GM23248 (cell line): ENCODE data around the gene ZNF148. TPM values are rescaled to one million over a fixed set of nuclear protein-coding genes. Genes with fewer than 3 reads are reported as not detected.

ENCODE experiments used
- DNase-seq: peaks from one replicate; pipeline ENCODE4 v3.0.0-alpha.2; 2015
- H2AFZ ChIP-seq: fragments of 200-600 bp; sonication (generic); 2 replicates; pipeline ENCODE4 v1.6.1; 2016; ENCODE audit warnings: antibody characterized with exemption
- H3F3A ChIP-seq: fragments of 200-600 bp; sonication (generic); 2 replicates; pipeline ENCODE4 v1.6.1; 2016; ENCODE audit warnings: mild to moderate bottlenecking, antibody characterized with exemption, mixed run types; ENCODE audit not compliant: insufficient read depth
- H3K27ac ChIP-seq: fragments of 200-600 bp; sonication (generic); 2 replicates; pipeline ENCODE4 v1.5.1; 2016; ENCODE audit warnings: mild to moderate bottlenecking
- H3K27me3 ChIP-seq: fragments of 200-600 bp; sonication (generic); replicated peaks from 2 replicates; pipeline ENCODE4 v1.6.1; 2016; ENCODE audit warnings: mild to moderate bottlenecking; ENCODE audit not compliant: insufficient read depth
- H3K36me3 ChIP-seq: fragments of 200-600 bp; sonication (generic); 2 replicates; pipeline ENCODE4 v1.6.1; 2016; ENCODE audit warnings: low read depth, mild to moderate bottlenecking
- H3K4me1 ChIP-seq: fragments of 200-600 bp; sonication (generic); 2 replicates; pipeline ENCODE4 v1.6.1; 2016; ENCODE audit warnings: mild to moderate bottlenecking; ENCODE audit not compliant: insufficient read depth
- H3K4me2 ChIP-seq: fragments of 200-600 bp; sonication (generic); one replicate; pipeline ENCODE4 v1.6.1; 2016; ENCODE audit warnings: mild to moderate bottlenecking; ENCODE audit not compliant: unreplicated experiment
- H3K4me3 ChIP-seq: fragments of 200-600 bp; sonication (generic); 2 replicates; pipeline ENCODE4 v1.5.1; 2016; ENCODE audit warnings: mild to moderate bottlenecking
- H3K79me2 ChIP-seq: fragments of 200-600 bp; sonication (generic); 2 replicates; pipeline ENCODE4 v1.6.1; 2016; ENCODE audit warnings: mild to moderate bottlenecking; ENCODE audit not compliant: insufficient read depth
- H3K9ac ChIP-seq: fragments of 200-600 bp; sonication (generic); 2 replicates; pipeline ENCODE4 v1.6.1; 2016; ENCODE audit warnings: mild to moderate bottlenecking
- H3K9me2 ChIP-seq: fragments of 200-600 bp; sonication (generic); 2 replicates; pipeline ENCODE4 v1.6.1; 2016; ENCODE audit warnings: mixed run types, mild to moderate bottlenecking, moderate library complexity; ENCODE audit not compliant: insufficient read depth
- H3K9me3 ChIP-seq: fragments of 200-600 bp; sonication (generic); one replicate; pipeline ENCODE4 v1.6.1; 2017; ENCODE audit warnings: low read depth
- H4K20me1 ChIP-seq: fragments of 200-600 bp; sonication (generic); 2 replicates; pipeline ENCODE4 v1.6.0; 2016; ENCODE audit not compliant: insufficient read depth
- EZH2 ChIP-seq: fragments of 200-600 bp; sonication (generic); IDR thresholded peaks from 2 replicates; pipeline ENCODE4 v1.6.1; 2018; ENCODE audit warnings: antibody characterized with exemption, mild to moderate bottlenecking; ENCODE audit not compliant: insufficient read depth, poor library complexity, severe bottlenecking
- EZH2phosphoT487 ChIP-seq: fragments of 200-600 bp; sonication (generic); IDR thresholded peaks from 2 replicates; pipeline ENCODE4 v1.6.1; 2018; ENCODE audit warnings: antibody characterized with exemption, moderate library complexity, mild to moderate bottlenecking, low read depth; ENCODE audit not compliant: insufficient read depth
- WGBS, 2 experiments: methylation state at CpG; one replicate each; pipeline ENCODE4 v1.1.6; 2015 to 2017; ENCODE audit warnings: low lambda C conversion rate in 2 of 2, low coverage in 1 of 2; ENCODE audit errors: missing lambda C conversion rate in 2 of 2; 5-methylcytosine and 5-hydroxymethylcytosine counted together
- in situ Hi-C: fragments of 300-500 bp; cut with MboI; formaldehyde crosslinking; loops from 2 replicates; pipeline ENCODE4 v1.15.0; 2020
- polyA plus RNA-seq: library from polyadenylated mRNA; unstranded; fragments of >200 nt; fragmentation: Nextera tagmentation; extraction: Ambion mirVana; gene quantifications from 2 replicates; pipeline ENCODE4 v1.2.1, GENCODE V29; 2016
- total RNA-seq: library from RNA; depleted of rRNA; stranded (reverse); fragments of >200 nt; shearing (Covaris generic); gene quantifications from 2 replicates; pipeline ENCODE4 v1.2.3, GENCODE V29; 2014

Gene ZNF148
- total and polyA plus RNA-seq, 2 experiments from 2014 or later = 33.1 to 50.3 TPM

DNA sequence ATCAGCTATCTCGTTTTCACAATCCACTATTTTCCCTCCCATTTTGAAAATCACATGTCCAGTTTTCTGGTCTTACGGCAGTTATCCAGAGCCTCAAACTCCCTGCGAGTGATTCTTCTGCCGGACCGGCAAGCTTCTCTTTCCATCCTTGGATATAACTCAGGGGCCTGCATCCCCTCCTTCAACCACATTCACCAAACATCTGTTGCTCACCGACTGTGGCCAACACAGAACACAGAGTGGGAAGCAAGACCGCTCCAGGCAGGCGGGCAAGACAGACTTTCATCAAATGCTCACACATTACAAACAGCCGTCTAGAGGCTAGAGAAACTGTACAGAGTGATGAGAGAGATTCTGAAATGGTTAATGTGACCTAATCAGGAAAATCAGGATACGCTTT, 154.9 kb downstream of the ZNF148 start:
- Histone ChIP-seq H3K4me1 (peaks cover 5% of the 10 kb centered on the region), H4K20me1 (no peaks in the 10 kb centered on the region), H3K27me3 (no peaks in the 10 kb centered on the region), H3K9me2 (no peaks in the 10 kb centered on the region), H2AFZ (no peak overlapping the region), H3F3A (peaks cover 11% of the 10 kb centered on the region; the same call in 1 of the 2 replicates), H3K79me2 (no peaks in the 10 kb centered on the region), H3K4me2 (no peak overlapping the region), H3K27ac (no peak overlapping the region), H3K9me3 (no peaks in the 10 kb centered on the region), H3K9ac (no peak overlapping the region), H3K4me3 (no peak overlapping the region), H3K36me3 (no peaks in the 10 kb centered on the region)
- TF ChIP-seq EZH2 (no peak), EZH2phosphoT487 (no peak)
- 29 to 33% methylated on average over 10 of the region's 10 CpGs for WGBS, 2 experiments
- in situ Hi-C loops = no loop called here
- no peak for DNase-seq

- H3K27me3 ChIP-seq = no peaks in the 10 kb centered on the region
- in situ Hi-C loops = no loop called here
- H3K9ac ChIP-seq = no peak overlapping the region
- no peaks in the 10 kb centered on the region for H3K9me3 ChIP-seq
- no peak overlapping the region for H3K4me3 ChIP-seq
- H2AFZ ChIP-seq = no peak overlapping the region
- WGBS, 2 experiments = 93% methylated on average over 8 of the region's 8 CpGs
- H3K79me2 ChIP-seq = no peaks in the 10 kb centered on the region
- no peaks in the 10 kb centered on the region for H3K36me3 ChIP-seq
- no peak for TF ChIP-seq EZH2
- TF ChIP-seq EZH2phosphoT487 = no peak
- DNase-seq = no peak
- H3K4me2 ChIP-seq = no peak overlapping the region
- peaks cover 12% of the 10 kb centered on the region for H3K4me1 ChIP-seq
- no peaks in the 10 kb centered on the region for H4K20me1 ChIP-seq
- no peaks in the 10 kb centered on the region for H3K9me2 ChIP-seq
- no peak overlapping the region for H3K27ac ChIP-seq
- peaks cover 12% of the 10 kb centered on the region for H3F3A ChIP-seq
These were observed 155.8 kb downstream of the ZNF148 start for GRCh38 chr3:125219261-125219701.

DNA sequence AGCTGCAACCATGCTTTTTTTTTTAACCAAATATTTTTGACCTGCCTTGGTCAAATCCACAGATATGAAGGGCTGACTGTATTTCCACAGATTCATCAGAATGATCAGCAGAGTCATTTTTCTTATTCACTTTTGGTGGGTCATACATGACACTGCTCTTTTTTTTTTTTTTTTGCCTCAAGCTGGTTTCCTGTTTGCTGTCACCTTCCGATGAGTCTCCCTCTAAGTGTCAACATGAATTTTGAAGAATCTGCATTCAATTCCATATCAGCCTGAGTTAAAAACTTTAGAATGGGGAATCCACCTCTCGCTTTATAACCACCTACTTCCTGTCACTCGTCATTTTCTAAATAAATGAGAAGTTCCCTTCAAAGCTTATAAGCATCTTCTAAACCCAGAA, 160.4 kb downstream of the ZNF148 start:
- Histone ChIP-seq H4K20me1 (no peaks in the 10 kb centered on the region), H3K36me3 (no peaks in the 10 kb centered on the region), H3K9ac (no peak overlapping the region), H3K79me2 (no peaks in the 10 kb centered on the region), H3K9me2 (no peaks in the 10 kb centered on the region), H3K27ac (peak overlapping the region; percentile 66), H3K4me1 (peaks cover 20% of the 10 kb centered on the region), H3K4me2 (peak overlapping the region; percentile 6), H3K9me3 (no peaks in the 10 kb centered on the region), H2AFZ (no peak overlapping the region), H3K4me3 (no peak overlapping the region), H3K27me3 (no peaks in the 10 kb centered on the region), H3F3A (peaks cover 18% of the 10 kb centered on the region)
- no peak for TF ChIP-seq EZH2
- no peak for TF ChIP-seq EZH2phosphoT487
- 2 to 8% methylated on average over 3 of the region's 3 CpGs for WGBS, 2 experiments
- DNase-seq = peak; percentile 67
- in situ Hi-C loops = no loop called here

- Histone ChIP-seq H2AFZ (no peak overlapping the region), H3F3A (peaks cover 18% of the 10 kb centered on the region), H3K4me3 (no peak overlapping the region), H3K79me2 (no peaks in the 10 kb centered on the region), H3K4me1 (peaks cover 20% of the 10 kb centered on the region), H3K9me3 (no peaks in the 10 kb centered on the region), H3K9me2 (no peaks in the 10 kb centered on the region), H3K36me3 (no peaks in the 10 kb centered on the region), H3K4me2 (peak overlapping the region; percentile 8), H3K27me3 (no peaks in the 10 kb centered on the region), H4K20me1 (no peaks in the 10 kb centered on the region), H3K9ac (no peak overlapping the region), H3K27ac (peak overlapping the region; percentile 66)
- DNase-seq = peak; percentile 88
- no peak for TF ChIP-seq EZH2phosphoT487
- in situ Hi-C loops = no loop called here
- whole genome bisulfite sequencing, 2 experiments = 7 to 17% methylated on average over 7 of the region's 7 CpGs
These were observed 161.1 kb downstream of the ZNF148 start for GRCh38 chr3:125213946-125214542.

- H3K4me2 ChIP-seq = peak overlapping the region; percentile 69
- in situ Hi-C loops = no loop called here
- H3K36me3 ChIP-seq = no peaks in the 10 kb centered on the region
- no peak overlapping the region for H3K27ac ChIP-seq
- H3K9ac ChIP-seq = no peak overlapping the region
- 0 out of 2 replicates have a peak overlapping the region, but pooled peaks have one; percentile 82 for H2AFZ ChIP-seq
- peaks cover 20% of the 10 kb centered on the region for H3K4me1 ChIP-seq
- H3K79me2 ChIP-seq = no peaks in the 10 kb centered on the region
- no peaks in the 10 kb centered on the region for H3K9me3 ChIP-seq
- no peaks in the 10 kb centered on the region for H4K20me1 ChIP-seq
- H3K27me3 ChIP-seq = no peaks in the 10 kb centered on the region
- TF ChIP-seq EZH2phosphoT487 (no peak), EZH2 (no peak)
- whole genome bisulfite sequencing, 2 experiments = 95 to 96% methylated on average over 4 of the region's 4 CpGs
- H3K4me3 ChIP-seq = no peak overlapping the region
- no peaks in the 10 kb centered on the region for H3K9me2 ChIP-seq
- peaks cover 18% of the 10 kb centered on the region for H3F3A ChIP-seq
- peak; percentile 18 for DNase-seq
These were observed 161.8 kb downstream of the ZNF148 start for GRCh38 chr3:125213364-125213755.
